H1 (cell line): ENCODE data around the gene LRRC45. TPM values are rescaled to one million over a fixed set of nuclear protein-coding genes. Genes with fewer than 3 reads are reported as not detected.
A peak's percentile ranks its signal among the peaks of the same experiment; 100 is the strongest.

Experiments
- CTCF ChIA-PET: fragments of 300-600 bp; sonication (Branson Sonifier 250); formaldehyde crosslinking; loops from one replicate; lab custom pipeline; 2021; ENCODE audit not compliant: partially characterized antibody; lab: Charles Lee
- POLR2A ChIA-PET: fragments of 300-600 bp; sonication (Branson Sonifier 250); formaldehyde crosslinking; loops from one replicate; lab custom pipeline; 2021; ENCODE audit warnings: inconsistent platforms; ENCODE audit not compliant: partially characterized antibody; lab: Charles Lee
- DNase-seq, 2 experiments: peaks; one replicate each; pipeline versions ENCODE4 v3.0.0 to v3.0.0-alpha.2; 2010 to 2022; ENCODE audit warnings: low spot score in 2 of 2, low read depth in 1 of 2, mixed read lengths in 1 of 2
- FAIRE-seq: peaks from 2 replicates; lab custom pipeline; 2011; peaks lifted over from hg19 to GRCh38; lab: Jason Lieb, UNC
- H2AFZ ChIP-seq: 2 replicates; pipeline ENCODE4 v1.8.1; 2012; ENCODE audit warnings: low read length, inconsistent platforms
- H2AK5ac ChIP-seq: 2 replicates; pipeline ENCODE4 v1.6.1; 2013; ENCODE audit warnings: low read depth, low read length
- H2BK120ac ChIP-seq: replicated peaks from 2 replicates; pipeline ENCODE3; 2013; ENCODE audit warnings: low read depth, low read length, inconsistent platforms
- H2BK12ac ChIP-seq: 2 replicates; pipeline ENCODE4 v1.6.1; 2013; ENCODE audit warnings: low read depth, low read length
- H2BK15ac ChIP-seq: 2 replicates; pipeline ENCODE4 v1.6.1; 2013; ENCODE audit warnings: low read length
- H2BK20ac ChIP-seq: 2 replicates; pipeline ENCODE4 v1.6.1; 2013; ENCODE audit warnings: low read length
- H2BK5ac ChIP-seq: 2 replicates; pipeline ENCODE4 v1.6.1; 2013; ENCODE audit warnings: low read depth, low read length
- H3K14ac ChIP-seq: 2 replicates; pipeline ENCODE4 v1.6.1; 2013; ENCODE audit warnings: inconsistent platforms; ENCODE audit not compliant: insufficient read length
- H3K18ac ChIP-seq: 2 replicates; pipeline ENCODE4 v1.6.1; 2013; ENCODE audit warnings: low read length; ENCODE audit errors: extremely low read depth
- H3K23ac ChIP-seq: 2 replicates; pipeline ENCODE4 v1.6.1; 2013; ENCODE audit warnings: inconsistent platforms; ENCODE audit not compliant: insufficient read length
- H3K23me2 ChIP-seq: 2 replicates; pipeline ENCODE4 v1.6.1; 2013; ENCODE audit warnings: low read depth, low read length
- H3K27ac ChIP-seq: 2 replicates; pipeline ENCODE4 v1.6.1; 2011; ENCODE audit warnings: low read depth, low read length, inconsistent platforms
- H3K27me3 ChIP-seq, 4 experiments: replicated peaks in 1 of 4; 1 replicate in 1 of 4; 2 replicates in 3 of 4; pipeline versions ENCODE4 v1.6.1 to v1.8.1; 2011 to 2013; ENCODE audit warnings: low read length in 3 of 4, mild to moderate bottlenecking in 3 of 4, inconsistent platforms in 2 of 4, mixed read lengths in 2 of 4, moderate library complexity in 1 of 4; ENCODE audit not compliant: control insufficient read depth in 3 of 4, insufficient read depth in 3 of 4; ENCODE audit errors: extremely low read depth in 1 of 4
- H3K36me3 ChIP-seq, 4 experiments: 2 replicates each; pipeline versions ENCODE4 v1.6.1 to v1.8.1; 2011 to 2013; ENCODE audit warnings: mild to moderate bottlenecking in 4 of 4, low read length in 3 of 4, moderate library complexity in 2 of 4, control low read depth in 1 of 4, inconsistent platforms in 1 of 4; ENCODE audit not compliant: insufficient read depth in 4 of 4, control insufficient read depth in 2 of 4
- H3K4ac ChIP-seq: replicated peaks from 2 replicates; pipeline ENCODE3; 2013; ENCODE audit warnings: low read length, low read depth, mixed read lengths, inconsistent platforms; ENCODE audit not compliant: insufficient read length
- H3K4me1 ChIP-seq, 4 experiments: replicated peaks in 1 of 4; 1 replicate in 1 of 4; 2 replicates in 3 of 4; pipeline versions ENCODE4 v1.6.1 to v1.8.1; 2011 to 2013; ENCODE audit warnings: low read length in 3 of 4, inconsistent platforms in 2 of 4, mixed read lengths in 1 of 4; ENCODE audit not compliant: insufficient read depth in 4 of 4, control insufficient read depth in 3 of 4
- H3K4me2 ChIP-seq, 2 experiments: 2 replicates each; pipeline versions ENCODE4 v1.6.1 to v1.8.1; 2011 to 2013; ENCODE audit warnings: low read depth in 2 of 2, low read length in 2 of 2, control low read depth in 1 of 2, inconsistent platforms in 1 of 2, mild to moderate bottlenecking in 1 of 2; ENCODE audit not compliant: insufficient read depth in 1 of 2
- H3K4me3 ChIP-seq, 4 experiments: fragments of 200-600, 300-600 bp in 1 of 4; sonication (generic), shearing (Covaris generic), sonication (Bioruptor Twin) in 1 of 4; 2 replicates each; pipeline versions ENCODE4 v1.5.1 to v1.8.1; 2011 to 2016; ENCODE audit warnings: low read length in 4 of 4, low read depth in 3 of 4, control low read depth in 2 of 4, inconsistent platforms in 2 of 4, mild to moderate bottlenecking in 2 of 4, mixed read lengths in 1 of 4, moderate library complexity in 1 of 4; ENCODE audit not compliant: insufficient read depth in 2 of 4; ENCODE audit errors: extremely low read depth in 1 of 4
- H3K56ac ChIP-seq: replicated peaks from 2 replicates; pipeline ENCODE3; 2013; ENCODE audit warnings: low read depth, mild to moderate bottlenecking, mixed read lengths, low read length, inconsistent platforms; ENCODE audit not compliant: insufficient read length
- H3K79me1 ChIP-seq: 2 replicates; pipeline ENCODE4 v1.6.1; 2013; ENCODE audit warnings: low read depth, low read length, control low read depth
- H3K79me2 ChIP-seq, 2 experiments: 2 replicates each; pipeline versions ENCODE4 v1.6.1 to v1.8.1; 2012 to 2013; ENCODE audit warnings: low read length in 2 of 2, mild to moderate bottlenecking in 2 of 2, inconsistent platforms in 1 of 2; ENCODE audit not compliant: insufficient read depth in 2 of 2, control insufficient read depth in 1 of 2
- H3K9ac ChIP-seq, 4 experiments: replicated peaks in 1 of 4; 1 replicate in 1 of 4; 2 replicates in 3 of 4; pipeline versions ENCODE4 v1.6.1 to v1.8.1; 2011 to 2013; ENCODE audit warnings: low read depth in 3 of 4, low read length in 3 of 4, control low read depth in 2 of 4, mild to moderate bottlenecking in 2 of 4, moderate library complexity in 2 of 4, inconsistent platforms in 1 of 4; ENCODE audit errors: extremely low read depth in 1 of 4
- H3K9me3 ChIP-seq, 2 experiments: 2 replicates each; pipeline versions ENCODE4 v1.6.1 to v1.8.1; 2012 to 2013; ENCODE audit warnings: mild to moderate bottlenecking in 2 of 2, moderate library complexity in 2 of 2, control low read depth in 1 of 2, inconsistent platforms in 1 of 2, low read depth in 1 of 2, low read length in 1 of 2, mixed read lengths in 1 of 2; ENCODE audit not compliant: insufficient read depth in 2 of 2
- H4K20me1 ChIP-seq, 2 experiments: replicated peaks in 1 of 2; 2 replicates each; pipeline versions ENCODE3 to v1.8.1; 2011 to 2013; ENCODE audit warnings: inconsistent platforms in 2 of 2, low read length in 2 of 2, mild to moderate bottlenecking in 1 of 2; ENCODE audit not compliant: insufficient read depth in 2 of 2, control insufficient read depth in 1 of 2
- H4K5ac ChIP-seq: 2 replicates; pipeline ENCODE4 v1.6.1; 2013; ENCODE audit warnings: low read length, low read depth, mixed read lengths, inconsistent platforms; ENCODE audit not compliant: insufficient read length
- H4K8ac ChIP-seq: 2 replicates; pipeline ENCODE4 v1.8.0; 2013; ENCODE audit warnings: mild to moderate bottlenecking, moderate library complexity, low read length, inconsistent platforms; ENCODE audit not compliant: insufficient read depth; ENCODE audit errors: extremely low read depth
- H4K91ac ChIP-seq: replicated peaks from 2 replicates; pipeline ENCODE3; 2013; ENCODE audit warnings: low read length, mixed read lengths, inconsistent platforms; ENCODE audit not compliant: insufficient read length
- CTCF ChIP-seq, 3 experiments: IDR thresholded peaks; 1 replicate in 2 of 3; 2 replicates in 1 of 3; pipeline versions ENCODE4 v1.5.1 to v1.6.1; 2011; ENCODE audit warnings: low read length in 3 of 3, mild to moderate bottlenecking in 3 of 3, inconsistent platforms in 2 of 3, low read depth in 1 of 3, moderate library complexity in 1 of 3; ENCODE audit not compliant: insufficient read depth in 1 of 3; ENCODE audit errors: control extremely low read depth in 1 of 3
- RAD21 ChIP-seq, 2 experiments: IDR thresholded peaks in 1 of 2; conservative IDR thresholded peaks in 1 of 2; 2 replicates each; pipeline ENCODE4 v1.6.1; 2011; ENCODE audit warnings: low read depth in 2 of 2, low read length in 2 of 2, improper control_type of control experiment in 1 of 2, inconsistent platforms in 1 of 2, mild to moderate bottlenecking in 1 of 2, moderate library complexity in 1 of 2
- TCF12 ChIP-seq: IDR thresholded peaks from 2 replicates; pipeline ENCODE4 v1.6.1; 2011; ENCODE audit warnings: low read depth, mild to moderate bottlenecking, low read length
- WGBS, 2 experiments: shearing (Covaris generic) in 1 of 2; methylation state at CpG; one replicate each; pipeline versions ENCODE4 v1.1.6 to v1.1.7; 2013 to 2015; ENCODE audit warnings: low lambda C conversion rate in 2 of 2, mixed read lengths in 2 of 2, inconsistent platforms in 1 of 2, low coverage in 1 of 2, missing lambda C conversion rate in 1 of 2; ENCODE audit not compliant: insufficient replicate concordance in 2 of 2, insufficient coverage in 1 of 2, insufficient read length in 1 of 2; ENCODE audit errors: extremely low coverage in 1 of 2, missing lambda C conversion rate in 1 of 2; 5-methylcytosine and 5-hydroxymethylcytosine counted together
- polyA plus RNA-seq, 7 experiments: library from polyadenylated mRNA; depleted of rRNA in 3 of 7; stranded (reverse) in 5 of 7; unstranded in 2 of 7; fragments of >200 nt in 5 of 7; fragments of 200-250 nt in 2 of 7; gene quantifications; 1 replicate in 5 of 7; 2 replicates in 1 of 7; 4 replicates in 1 of 7; pipeline versions ENCODE4 v1.2.1 to v1.2.3, GENCODE V29; 2011 to 2013; ENCODE audit warnings: missing spikeins in 2 of 7, mixed read lengths in 2 of 7
- total RNA-seq: library from RNA; stranded (reverse); fragmentation: NEBNext Ultra II Directional; extraction: Animal tissue kit (Norgen Biotek cat#: 25700); gene quantifications from 2 replicates; pipeline ENCODE4 v1.2.1, GENCODE V29; 2021

LRRC45 gene
- total and polyA plus RNA-seq, 2 of the 8 experiments (the other 6 are each of a cell fraction or from before 2014, with no cell fraction given) = 11.5 to 29.0 TPM

GRCh38 chr17:82021107-82021899 lies 1.8 kb upstream of the LRRC45 start:
- Histone ChIP-seq H3K9me3 (no peaks in the 10 kb centered on the region), H3K4me2 (peak overlapping the region; percentile 87 to 92; a peak in 3 of 4 replicates), H3K79me1 (peaks cover 4% of the 10 kb centered on the region; the same call in 1 of the 2 replicates), H3K4ac (peak overlapping the region; percentile 44), H3K79me2 (peaks cover 0 to 12% of the 10 kb centered on the region in 2 experiments; a peak in 1 of 4 replicates), H4K5ac (no peak overlapping the region), H3K9ac (no peak overlapping the region; a peak in 1 of 7 replicates), H2BK15ac (no peak overlapping the region), H4K91ac (no peak overlapping the region), H3K4me1 (peaks cover 0 to 14% (median 8%) of the 10 kb centered on the region in 4 experiments; a peak in 5 of 7 replicates), H2BK5ac (no peak overlapping the region), H2BK20ac (no peak overlapping the region), H3K23me2 (peaks cover 12% of the 10 kb centered on the region), H4K8ac (no peak overlapping the region), H2BK120ac (no peak overlapping the region), H3K27me3 (no peaks in the 10 kb centered on the region), H2AK5ac (no peak overlapping the region), H2AFZ (no peak overlapping the region), H3K23ac (no peak overlapping the region), H3K56ac (no peak overlapping the region), H3K4me3 (peak overlapping the region; percentile 83 to 93 (median 86); a peak in 5 of 8 replicates), H3K27ac (no peak overlapping the region), H2BK12ac (no peak overlapping the region), H4K20me1 (peaks cover 7 to 14% of the 10 kb centered on the region in 2 experiments), H3K18ac (no peak overlapping the region), H3K36me3 (no peaks in the 10 kb centered on the region)
- FAIRE-seq = no peak
- DNase-seq = no peak
- WGBS, 2 experiments = 93% methylated on average over 25 of the region's 25 CpGs; no CpG with 5 or more reads in 1 of the 2 experiments
- POLR2A ChIA-PET = interaction anchor here (0.7 to 4.3 kb wide), 10 partner anchors 9 to 135 kb away, joined by 3 to 22 read pairs (median 7); partner anchors contain the start of genes FASN and RAC3
- CTCF ChIA-PET = interaction anchor here (0.6 to 4.7 kb wide), 28 partner anchors 9 to 121 kb away, joined by 3 to 29 read pairs (median 6); partner anchors contain the start of genes ASPSCR1, DUS1L, MAFG and SIRT7
- TF ChIP-seq CTCF (IDR thresholded peaks at IDR 0.05; ENCODE audit: control extremely low read depth in 1 of 3, insufficient read depth in 1 of 3, low read depth in 1 of 3, low read length in 3 of 3) (peak; percentile 47 to 55 (median 51)), TCF12 (no peak), RAD21 (IDR thresholded peaks at IDR 0.05 in 1 of 2, conservative IDR thresholded peaks at IDR 0.05 in 1 of 2; ENCODE audit: low read depth in 2 of 2, low read length in 2 of 2) (peak; percentile 56 to 75)
- TF ChIP-seq, all 59 proteins: peak for 2
- no peak overlapping the region for H3K14ac ChIP-seq
